CD14-positive monocyte (primary cell): ENCODE measurements around the gene CTDSPL. TPM values are rescaled to one million over a fixed set of nuclear protein-coding genes. Genes with fewer than 3 reads are reported as not detected.

Experiments
- DNase-seq, 3 donors: peaks; one replicate each; pipeline ENCODE4 v3.0.0-alpha.2; 2011 to 2022
- H2AFZ ChIP-seq: 2 replicates; pipeline ENCODE4 v1.6.0; 2012; ENCODE audit warnings: mild to moderate bottlenecking, low read depth, low read length, inconsistent platforms; ENCODE audit not compliant: insufficient read depth, poor library complexity, severe bottlenecking
- H3K27ac ChIP-seq, 2 donors: 1 replicate in 1 of 2; 2 replicates in 1 of 2; pipeline ENCODE4 v1.5.1; 2012 to 2013; ENCODE audit warnings: low read length in 2 of 2, control low read depth in 1 of 2, inconsistent platforms in 1 of 2, low read depth in 1 of 2, mild to moderate bottlenecking in 1 of 2
- H3K27me3 ChIP-seq, 2 donors: one replicate each; pipeline versions ENCODE4 v1.6.0 to v1.6.1; 2011 to 2013; ENCODE audit warnings: low read length in 2 of 2; ENCODE audit not compliant: control insufficient read depth in 2 of 2, insufficient read depth in 2 of 2
- H3K36me3 ChIP-seq, 2 donors: replicated peaks in 1 of 2; 1 replicate in 1 of 2; 2 replicates in 1 of 2; pipeline versions ENCODE4 v1.5.1 to v1.6.1; 2012 to 2013; ENCODE audit warnings: low read length in 2 of 2, control low read depth in 1 of 2, inconsistent platforms in 1 of 2, mild to moderate bottlenecking in 1 of 2; ENCODE audit not compliant: insufficient read depth in 2 of 2, control insufficient read depth in 1 of 2
- H3K4me1 ChIP-seq, 2 donors: 1 replicate in 1 of 2; 2 replicates in 1 of 2; pipeline versions ENCODE4 v1.5.1 to v1.6.1; 2012 to 2013; ENCODE audit warnings: low read length in 2 of 2, control low read depth in 1 of 2, inconsistent platforms in 1 of 2, mild to moderate bottlenecking in 1 of 2, moderate library complexity in 1 of 2; ENCODE audit not compliant: insufficient read depth in 2 of 2, control insufficient read depth in 1 of 2
- H3K4me2 ChIP-seq: replicated peaks from 2 replicates; pipeline ENCODE3; 2012; ENCODE audit warnings: low read length, moderate library complexity, mild to moderate bottlenecking; ENCODE audit not compliant: poor library complexity, severe bottlenecking; ENCODE audit errors: extremely low read depth
- H3K4me3 ChIP-seq, 3 experiments: fragments of 200-600 bp in 1 of 3; sonication (generic) in 1 of 3; replicated peaks in 1 of 3; 1 replicate in 2 of 3; 2 replicates in 1 of 3; pipeline ENCODE4 v1.5.1; 2011 to 2013; ENCODE audit warnings: low read length in 3 of 3, mild to moderate bottlenecking in 3 of 3, control low read depth in 2 of 3, low read depth in 2 of 3, inconsistent platforms in 1 of 3, moderate library complexity in 1 of 3
- H3K79me2 ChIP-seq: 2 replicates; pipeline ENCODE4 v1.6.0; 2012; ENCODE audit warnings: mild to moderate bottlenecking, control low read depth, inconsistent platforms, low read length, moderate library complexity; ENCODE audit not compliant: insufficient read depth
- H3K9ac ChIP-seq: 2 replicates; pipeline ENCODE4 v1.6.0; 2017; ENCODE audit warnings: low read length, mild to moderate bottlenecking; ENCODE audit not compliant: insufficient read depth, poor library complexity, severe bottlenecking
- H3K9me3 ChIP-seq, 2 donors: replicated peaks in 1 of 2; 1 replicate in 1 of 2; 2 replicates in 1 of 2; pipeline versions ENCODE4 v1.5.1 to v1.6.1; 2012 to 2013; ENCODE audit warnings: low read length in 2 of 2, control low read depth in 1 of 2; ENCODE audit not compliant: control insufficient read depth in 1 of 2, insufficient read depth in 1 of 2
- H4K20me1 ChIP-seq: 2 replicates; pipeline ENCODE4 v1.6.0; 2012; ENCODE audit warnings: mild to moderate bottlenecking, low read length, control low read depth, moderate library complexity; ENCODE audit not compliant: insufficient read depth
- H3K27ac Mint-ChIP-seq, 7 donors: one replicate each; pipeline ENCODE4 v1.8.0; 2020; ENCODE audit warnings: mild to moderate bottlenecking in 7 of 7, mixed read lengths in 7 of 7, moderate library complexity in 6 of 7, inconsistent platforms in 2 of 7
- H3K27me3 Mint-ChIP-seq, 3 donors: one replicate each; pipeline ENCODE4 v1.8.0; 2021 to 2022; ENCODE audit warnings: low read depth in 3 of 3, mild to moderate bottlenecking in 3 of 3, mixed read lengths in 3 of 3, moderate library complexity in 3 of 3, inconsistent platforms in 1 of 3
- H3K36me3 Mint-ChIP-seq, 2 donors: one replicate each; pipeline ENCODE4 v1.8.0; 2020; ENCODE audit warnings: mixed read lengths in 2 of 2, inconsistent platforms in 1 of 2, mild to moderate bottlenecking in 1 of 2
- H3K4me1 Mint-ChIP-seq: one replicate; pipeline ENCODE4 v1.8.0; 2020; ENCODE audit warnings: mild to moderate bottlenecking, mixed read lengths
- H3K4me3 Mint-ChIP-seq, 2 donors: one replicate each; pipeline ENCODE4 v1.8.0; 2020; ENCODE audit warnings: mild to moderate bottlenecking in 2 of 2, mixed read lengths in 2 of 2, moderate library complexity in 1 of 2
- H3K9me3 Mint-ChIP-seq, 7 donors: one replicate each; pipeline ENCODE4 v1.8.0; 2020 to 2022; ENCODE audit warnings: mixed read lengths in 7 of 7, mild to moderate bottlenecking in 6 of 7, moderate library complexity in 6 of 7, inconsistent platforms in 2 of 7
- CTCF ChIP-seq: fragments of 200-600 bp; IDR thresholded peaks from one replicate; pipeline ENCODE4 v1.8.0; 2022; ENCODE audit warnings: antibody characterized with exemption, mild to moderate bottlenecking
- WGBS: methylation state at CpG from one replicate; pipeline ENCODE4 v1.1.5; 2013; ENCODE audit warnings: missing lambda C conversion rate; ENCODE audit not compliant: insufficient coverage; 5-methylcytosine and 5-hydroxymethylcytosine counted together
- intact Hi-C, 2 donors: fragments of 100-400 bp; cut with micrococcal nuclease; formaldehyde crosslinking; loops; one replicate each; pipeline versions ENCODE4 v1.15.0 to v1.15.1; 2023
- polyA plus RNA-seq, 3 donors: library from polyadenylated mRNA; depleted of rRNA in 1 of 3; unstranded in 2 of 3; stranded (reverse) in 1 of 3; fragments of 300-500 nt in 2 of 3; fragments of >200 nt in 1 of 3; fragmentation: Illumina TruSeq in 2 of 3; gene quantifications; 1 replicate in 2 of 3; 2 replicates in 1 of 3; pipeline ENCODE4 v1.2.3, GENCODE V29; 2012 to 2021

Gene CTDSPL
- polyA plus RNA-seq, 3 donors: 0.15 to 0.69 (median 0.33) TPM

DNA sequence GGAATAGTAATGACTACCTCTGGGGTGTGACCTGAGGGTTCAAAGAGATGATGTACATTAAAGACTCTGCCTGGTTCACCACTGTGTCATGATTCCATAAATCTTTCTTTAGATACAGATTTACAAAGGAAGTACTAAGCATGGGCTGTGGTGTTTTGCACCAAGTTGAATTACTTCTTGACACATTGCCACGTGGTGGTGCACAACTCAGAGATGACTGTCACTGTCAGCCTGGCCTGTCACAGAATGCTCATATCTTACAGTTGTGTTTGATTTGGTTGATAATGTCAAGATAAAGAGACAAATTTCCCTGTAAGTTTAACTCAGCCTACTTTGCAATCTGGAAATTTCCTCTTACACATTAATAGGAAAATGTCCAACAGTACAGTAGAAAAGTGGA, 3.2 kb downstream of the CTDSPL start:
- Histone ChIP-seq H3K27me3 (peaks cover 0 to 8% of the 10 kb centered on the region in 2 donors), H3K4me1 (peaks cover 18 to 25% of the 10 kb centered on the region in 2 donors), H3K36me3 (no peaks in the 10 kb centered on the region), H3K9ac (no peak overlapping the region), H3K79me2 (no peaks in the 10 kb centered on the region), H3K4me2 (no peak overlapping the region), H3K4me3 (no peak overlapping the region), H4K20me1 (no peaks in the 10 kb centered on the region), H3K9me3 (no peaks in the 10 kb centered on the region), H2AFZ (no peak overlapping the region), H3K27ac (no peak overlapping the region)
- intact Hi-C loops: no loop called here
- Mint-ChIP-seq H3K36me3 (peaks cover 3% of the 10 kb centered on the region in 2 donors), H3K27me3 (peaks cover 11 to 19% (median 14%) of the 10 kb centered on the region in 3 donors), H3K4me1 (peaks cover 24% of the 10 kb centered on the region), H3K9me3 (peaks cover under 1 to 7% (median 3%) of the 10 kb centered on the region in 7 donors), H3K27ac (no peak overlapping the region), H3K4me3 (no peak overlapping the region)
- WGBS: no CpG with 5 or more reads among the region's 1 CpG
- TF ChIP-seq CTCF: no peak
- no peak for DNase-seq

GRCh38 chr3:37867144-37867543, 5.5 kb downstream of the CTDSPL start:
- peaks cover 3% of the 10 kb centered on the region in 2 donors for H3K36me3 Mint-ChIP-seq
- Histone ChIP-seq H3K4me1 (peaks cover 6 to 10% of the 10 kb centered on the region in 2 donors), H3K79me2 (no peaks in the 10 kb centered on the region), H4K20me1 (no peaks in the 10 kb centered on the region), H3K27me3 (peaks cover 0 to 8% of the 10 kb centered on the region in 2 donors), H3K9ac (no peak overlapping the region), H3K4me3 (no peak overlapping the region), H3K27ac (no peak overlapping the region), H2AFZ (no peak overlapping the region), H3K36me3 (no peaks in the 10 kb centered on the region), H3K9me3 (peaks cover 3 to 13% of the 10 kb centered on the region in 2 donors), H3K4me2 (no peak overlapping the region)
- DNase-seq: no peak
- no peak for TF ChIP-seq CTCF
- peaks cover 8 to 14% (median 11%) of the 10 kb centered on the region in 3 donors for H3K27me3 Mint-ChIP-seq
- H3K27ac Mint-ChIP-seq: no peak overlapping the region
- H3K4me1 Mint-ChIP-seq: peaks cover 13% of the 10 kb centered on the region
- peaks cover 11 to 24% (median 15%) of the 10 kb centered on the region in 7 donors for H3K9me3 Mint-ChIP-seq
- no CpG with 5 or more reads among the region's 1 CpG for WGBS
- intact Hi-C loops: no loop called here
- no peak overlapping the region for H3K4me3 Mint-ChIP-seq
